GM21825 (cell line): Measurements from ENCODE around the gene AMER3.

Source experiments
- ATAC-seq: cut with Tn5 transposase; IDR thresholded peaks from one replicate; pipeline ENCODE4 v1.9.1; 2021; ENCODE audit warnings: mild to moderate bottlenecking, moderate library complexity; ENCODE audit not compliant: unreplicated experiment

Gene AMER3

DNA sequence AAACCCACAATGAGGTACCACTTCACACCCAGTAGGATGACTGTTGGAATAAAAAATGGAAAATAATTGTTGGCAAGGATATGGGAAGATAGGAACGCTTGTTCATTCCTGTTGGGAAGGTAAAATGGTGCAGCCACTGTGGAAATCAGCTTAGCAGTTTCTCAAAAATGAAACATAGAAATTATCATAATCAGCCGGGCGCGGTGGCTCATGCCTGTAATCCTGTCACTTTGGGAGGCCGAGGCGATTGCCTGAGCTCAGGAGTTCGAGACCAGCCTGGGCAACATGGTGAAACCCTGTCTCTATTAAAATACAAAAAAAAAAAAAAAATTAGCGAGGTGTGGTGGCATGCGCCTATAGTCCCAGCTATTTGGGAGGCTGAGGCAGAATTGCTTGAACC is 23.4 kb downstream of the AMER3 start:
- ATAC-seq, result no peak

DNA sequence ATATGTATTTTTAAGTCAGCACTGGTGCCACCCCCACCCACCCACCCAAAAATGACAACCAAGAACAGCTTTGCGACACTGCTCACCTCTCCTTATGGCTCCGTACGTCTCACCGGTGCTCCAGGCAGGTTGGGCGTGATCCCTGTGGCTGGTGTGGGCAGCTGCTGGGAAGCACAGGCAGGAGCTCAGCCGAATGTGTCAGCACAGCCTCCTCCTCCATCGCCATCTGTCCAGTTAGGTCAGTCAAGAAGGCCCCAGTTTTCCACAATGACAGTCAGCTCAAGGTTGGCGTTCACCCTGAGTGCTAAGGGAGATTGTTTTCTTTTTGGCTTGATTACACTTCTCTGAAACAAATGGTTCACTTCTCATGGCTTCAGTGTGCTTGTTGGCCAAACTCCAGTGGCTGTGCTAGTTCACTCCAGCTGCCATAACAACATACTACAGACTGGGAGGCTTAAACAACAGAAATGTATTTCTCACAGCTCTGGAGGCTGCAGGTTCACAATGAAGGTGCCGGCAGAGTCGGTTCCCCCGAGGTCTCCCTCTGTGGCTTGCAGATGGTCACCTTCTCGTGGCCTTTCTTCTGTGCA is 30.2 kb downstream of the AMER3 start:
- no peak for ATAC-seq

DNA sequence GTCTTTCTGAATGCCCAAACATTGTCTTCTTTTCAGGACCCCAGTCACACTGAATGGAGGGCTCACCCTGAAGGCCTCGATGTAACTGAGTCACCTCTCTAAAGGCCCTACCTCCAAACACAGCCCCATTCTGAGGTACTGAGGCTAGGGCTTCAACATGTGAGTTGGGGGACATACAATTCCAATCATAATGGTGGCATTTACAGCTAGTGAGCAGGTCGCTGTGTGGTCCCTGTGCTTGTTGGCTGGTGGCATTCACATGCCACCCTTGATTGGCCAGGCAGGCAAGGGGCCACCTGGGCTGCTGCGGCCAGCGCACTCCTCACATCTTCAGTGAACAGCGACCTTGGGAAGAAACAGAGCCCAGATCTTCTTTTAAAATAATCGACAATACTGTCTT is 30.7 kb downstream of the AMER3 start:
- no peak for ATAC-seq

DNA sequence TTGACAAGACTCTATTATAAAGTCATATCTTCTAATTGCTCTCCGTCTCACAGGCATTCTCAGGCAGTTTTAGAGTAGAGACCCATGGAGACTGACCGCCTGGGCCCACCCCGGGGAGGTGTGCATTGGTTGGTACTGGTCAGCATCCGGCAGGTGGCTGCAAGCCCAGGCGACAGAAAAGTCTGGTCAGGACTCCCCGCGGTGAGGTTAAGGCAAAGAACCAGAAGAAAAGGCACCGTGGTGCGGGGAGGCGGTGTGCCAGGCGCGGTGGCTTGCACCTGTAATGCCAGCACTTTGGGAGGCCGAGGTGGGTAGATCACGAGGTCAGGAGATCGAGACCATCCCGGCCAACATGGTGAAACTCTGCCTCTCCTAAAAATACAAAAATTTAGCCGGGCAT is 32.5 kb downstream of the AMER3 start:
- no peak for ATAC-seq

DNA sequence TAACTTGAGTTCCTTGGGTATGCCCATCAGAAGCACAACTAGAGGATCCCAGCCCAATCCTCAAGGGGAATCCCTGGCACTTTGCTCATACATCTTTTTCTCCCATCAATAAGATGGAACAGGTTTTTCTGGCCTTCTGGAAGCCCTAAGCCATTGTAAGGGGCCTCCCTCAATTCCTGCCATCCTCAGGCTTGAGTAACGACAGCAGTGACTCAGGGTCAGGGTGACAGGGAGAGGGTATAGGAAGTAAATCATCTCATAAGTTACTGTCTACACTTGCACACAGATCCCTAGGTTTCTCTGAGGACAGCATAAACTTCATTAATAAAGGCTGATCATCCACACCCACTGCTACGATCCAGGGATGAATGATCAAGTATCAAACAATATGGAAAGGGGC is 35.0 kb downstream of the AMER3 start:
- no peak for ATAC-seq

DNA sequence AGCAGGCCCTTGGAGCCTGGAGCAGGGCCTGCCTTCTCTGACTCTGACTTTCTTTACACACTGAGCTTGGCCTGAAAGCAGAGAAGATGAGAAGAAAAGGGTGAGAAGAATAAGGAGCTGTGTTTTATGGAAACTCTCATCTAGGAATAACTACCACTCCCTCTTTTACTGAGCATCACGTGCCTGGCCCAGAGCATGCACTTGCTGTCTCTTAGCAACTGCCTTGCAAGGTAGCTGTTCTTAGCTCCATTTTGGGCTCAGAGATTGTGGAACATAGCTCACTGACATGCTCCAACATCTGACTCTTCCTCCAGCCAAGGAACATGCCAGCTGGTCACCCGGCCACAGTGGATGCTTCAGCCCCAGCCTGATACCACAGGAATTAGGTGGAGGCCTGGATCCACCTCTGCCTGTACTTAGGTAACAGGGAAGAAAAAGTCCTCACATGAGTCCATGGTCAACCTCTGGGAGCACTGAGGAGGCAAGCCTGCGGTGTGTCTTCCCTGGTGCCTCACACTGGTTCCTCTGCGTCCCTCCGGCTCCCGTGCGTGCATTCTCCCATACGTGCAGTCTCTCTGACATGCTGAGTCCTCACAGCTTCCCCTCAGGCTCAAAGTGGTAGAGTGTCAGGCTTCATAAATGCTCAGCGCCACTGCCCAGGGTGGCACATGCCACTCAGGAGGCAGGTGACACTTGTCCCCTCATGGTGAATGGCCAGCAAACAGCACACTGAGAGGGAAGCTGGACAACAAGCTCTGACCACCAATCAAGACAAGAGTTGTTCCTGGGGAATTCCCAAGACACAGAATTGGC is 35.7 kb downstream of the AMER3 start:
- ATAC-seq, result no peak

DNA sequence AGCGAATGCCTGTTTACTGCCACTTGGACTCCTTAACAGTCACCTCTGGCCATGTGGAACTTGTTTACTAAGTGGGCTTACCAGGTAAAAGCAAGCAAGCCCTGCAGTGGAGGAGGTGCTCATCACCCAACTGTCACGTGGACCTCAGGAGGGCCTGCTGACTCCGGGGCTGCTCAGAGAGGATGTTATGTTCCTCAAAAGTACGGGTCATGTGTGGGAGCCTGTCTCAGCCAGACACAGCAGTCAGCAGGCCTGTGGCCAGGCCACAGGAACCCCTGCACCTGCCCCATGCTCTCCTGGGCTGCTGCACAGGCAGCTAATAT is 36.2 kb downstream of the AMER3 start:
- no peak for ATAC-seq

DNA sequence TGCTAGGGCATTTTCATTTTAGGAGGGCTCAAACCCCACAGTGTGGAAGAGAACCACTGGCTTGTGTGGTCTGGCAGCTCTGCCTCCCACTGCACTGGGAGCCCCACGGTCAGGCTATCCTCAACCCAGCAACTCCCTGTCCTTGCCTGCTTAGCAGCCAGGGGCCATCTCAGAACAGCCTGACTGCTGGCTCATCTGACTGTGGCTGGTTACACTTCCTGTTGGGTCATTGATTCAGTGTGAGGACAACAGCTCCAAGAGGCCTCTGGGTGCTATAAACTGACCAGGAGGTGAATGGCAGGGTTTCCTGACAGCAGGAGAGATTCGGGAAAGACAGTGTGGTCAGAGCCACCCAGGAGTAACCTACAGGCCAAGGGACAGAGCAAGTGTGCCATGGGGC is 40.1 kb downstream of the AMER3 start:
- no peak for ATAC-seq

DNA sequence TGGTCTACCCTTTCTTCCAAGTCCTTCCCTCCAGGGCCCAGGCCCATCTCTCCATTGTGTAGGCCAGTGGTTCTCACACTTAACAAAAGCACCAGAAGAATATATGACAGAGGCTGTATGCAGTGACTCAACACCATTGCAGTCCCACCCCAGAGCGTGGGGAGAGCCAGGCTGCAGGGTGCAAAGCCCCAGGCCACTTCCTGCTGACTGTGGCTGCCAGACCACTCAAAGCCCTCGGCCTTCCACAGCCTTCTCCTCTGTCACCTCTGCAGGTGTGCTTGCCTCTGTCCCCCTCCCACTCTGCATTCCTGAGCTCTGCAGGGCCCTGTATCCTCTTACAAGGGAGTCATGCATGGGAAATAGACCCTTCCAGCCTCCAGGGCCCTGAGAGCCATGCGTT is 41.0 kb downstream of the AMER3 start:
- ATAC-seq, result no peak

DNA sequence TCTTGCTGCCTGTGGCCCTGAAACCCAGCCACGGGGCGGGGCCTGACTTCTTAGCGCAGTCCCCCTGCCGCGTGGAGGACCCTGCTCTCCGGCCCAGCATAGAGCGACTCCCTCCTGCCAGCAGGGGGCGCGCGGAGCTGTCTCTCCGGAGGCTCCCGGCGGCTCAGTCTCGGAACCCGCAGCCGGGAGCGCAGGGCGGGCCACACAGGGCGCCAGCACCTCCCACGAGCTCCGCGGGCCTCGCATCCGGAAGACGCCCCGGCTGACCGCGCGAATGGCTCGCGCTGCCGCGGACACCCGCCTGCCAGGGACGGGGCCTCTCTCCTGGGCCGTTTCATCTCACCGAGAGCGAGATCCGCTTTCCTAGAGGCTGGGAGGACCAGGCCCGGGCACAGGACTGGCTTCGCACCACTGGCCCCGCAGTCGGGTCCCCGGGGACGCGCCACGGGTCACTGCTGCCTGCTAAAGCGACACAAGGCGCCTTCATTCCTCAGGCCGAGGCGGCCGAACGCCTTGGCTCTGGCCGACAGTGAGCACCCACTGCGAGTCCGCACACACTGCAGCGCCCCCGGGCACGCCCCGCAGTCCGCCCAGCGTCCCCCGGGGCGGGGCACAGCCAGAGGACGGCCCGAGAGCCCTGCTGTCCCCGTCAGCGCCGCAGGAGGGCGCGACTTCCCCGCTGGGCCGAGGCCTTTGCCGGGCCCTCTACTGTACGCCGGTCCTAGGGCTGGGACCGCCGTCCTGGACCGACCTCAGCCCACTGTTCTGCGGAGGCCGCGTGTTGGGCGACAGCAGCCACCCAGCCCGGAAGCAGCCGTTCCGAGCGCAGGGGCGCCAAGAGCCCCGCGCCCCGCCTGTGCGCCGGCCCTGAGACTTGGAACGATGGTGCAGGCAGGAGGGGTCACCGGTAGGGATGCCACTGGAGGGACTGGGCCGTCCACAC is 42.4 kb downstream of the AMER3 start:
- peak; percentile 94 for ATAC-seq

DNA sequence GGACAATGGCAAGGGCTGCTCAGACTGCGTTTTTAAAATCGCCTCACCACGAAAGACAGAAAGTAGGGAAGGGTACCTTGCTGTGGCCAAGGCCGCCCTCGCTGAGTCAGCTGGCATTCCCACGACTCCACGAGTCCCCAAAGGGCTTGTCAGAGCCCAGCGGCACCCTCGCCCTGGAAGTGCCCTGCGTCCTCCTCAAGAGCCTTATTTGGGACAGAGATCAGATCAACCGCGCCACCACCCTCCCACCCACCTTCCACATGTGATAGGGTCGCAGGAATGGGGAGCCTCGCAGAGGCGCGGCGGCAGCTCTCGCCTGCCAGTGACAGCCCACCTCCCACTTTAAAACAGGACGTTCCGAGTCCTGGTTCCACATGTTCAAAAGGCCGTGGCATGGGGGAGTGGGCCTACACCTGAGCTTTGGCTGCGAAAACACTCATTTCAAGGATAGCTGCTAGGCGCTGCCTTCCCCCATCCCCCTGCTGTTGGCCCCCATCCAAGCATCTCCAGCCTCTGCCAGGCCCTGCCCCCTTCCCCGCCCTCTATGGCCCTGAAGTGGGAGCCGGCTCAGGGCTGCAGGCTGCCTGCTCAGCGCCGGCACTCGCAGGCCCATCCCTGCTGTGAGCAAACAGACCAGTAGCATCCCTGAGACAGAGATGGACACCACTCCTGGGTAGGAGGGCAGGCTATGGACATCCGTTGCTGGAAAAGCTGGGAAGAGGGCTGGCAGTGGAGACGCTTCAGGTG is 43.3 kb downstream of the AMER3 start:
- ATAC-seq, result no peak

DNA sequence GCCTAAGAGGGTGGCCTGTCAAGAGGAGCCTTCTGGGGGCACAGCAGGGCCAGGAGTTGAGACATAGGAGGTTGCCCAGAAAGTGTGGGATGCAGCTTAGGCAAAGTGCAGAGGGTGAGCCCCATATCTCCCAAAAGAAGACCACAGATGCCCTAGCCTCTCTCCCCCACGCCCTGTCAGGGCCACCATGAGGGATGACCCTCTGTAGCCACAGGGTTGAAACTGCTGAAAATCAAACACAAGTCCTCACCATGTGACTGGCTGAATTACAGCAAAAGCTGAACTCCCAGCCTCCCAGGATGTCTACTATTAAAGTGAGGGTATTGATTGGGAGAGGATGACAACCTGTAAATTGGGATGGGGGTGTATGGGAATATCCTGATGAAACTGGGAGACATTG is 44.0 kb downstream of the AMER3 start:
- ATAC-seq, result no peak

DNA sequence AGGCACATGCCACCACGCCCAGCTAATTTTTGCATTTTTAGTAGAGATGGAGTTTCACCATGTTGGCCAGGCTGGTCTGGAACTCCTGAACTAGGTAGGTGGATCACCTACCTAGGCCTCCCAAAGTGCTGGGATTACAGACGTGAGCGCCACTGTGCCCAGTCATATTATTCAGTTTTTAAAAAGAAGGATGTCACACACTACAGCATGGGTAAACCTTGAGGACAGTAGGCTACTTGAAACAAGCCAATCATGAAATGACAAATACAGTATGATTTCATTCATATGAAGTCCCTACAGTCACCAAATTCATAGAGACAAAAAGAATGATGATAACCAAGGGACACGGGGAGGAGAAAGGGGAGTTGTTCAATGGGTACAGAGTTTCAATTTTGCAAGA is 50.3 kb downstream of the AMER3 start:
- no peak for ATAC-seq

DNA sequence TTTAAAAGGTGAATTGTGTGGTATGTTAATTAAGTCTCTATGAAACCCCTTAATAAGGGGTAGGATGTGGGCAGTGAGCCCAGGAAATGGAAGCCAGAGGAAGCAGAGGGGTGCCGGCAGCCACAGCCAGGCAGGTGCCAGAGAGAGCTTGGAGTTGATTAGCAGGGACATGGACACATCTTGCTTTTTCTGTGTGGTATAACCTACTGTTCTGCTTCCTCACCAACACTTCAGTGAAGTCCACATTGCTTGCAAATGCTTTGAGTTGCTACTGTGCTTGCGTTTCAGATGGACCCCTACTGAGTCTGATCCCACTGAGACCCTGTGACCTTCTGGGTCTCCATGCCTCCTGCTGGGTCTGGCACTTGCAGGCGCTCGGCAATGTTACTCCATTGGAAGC is 51.0 kb downstream of the AMER3 start:
- ATAC-seq, result no peak

DNA sequence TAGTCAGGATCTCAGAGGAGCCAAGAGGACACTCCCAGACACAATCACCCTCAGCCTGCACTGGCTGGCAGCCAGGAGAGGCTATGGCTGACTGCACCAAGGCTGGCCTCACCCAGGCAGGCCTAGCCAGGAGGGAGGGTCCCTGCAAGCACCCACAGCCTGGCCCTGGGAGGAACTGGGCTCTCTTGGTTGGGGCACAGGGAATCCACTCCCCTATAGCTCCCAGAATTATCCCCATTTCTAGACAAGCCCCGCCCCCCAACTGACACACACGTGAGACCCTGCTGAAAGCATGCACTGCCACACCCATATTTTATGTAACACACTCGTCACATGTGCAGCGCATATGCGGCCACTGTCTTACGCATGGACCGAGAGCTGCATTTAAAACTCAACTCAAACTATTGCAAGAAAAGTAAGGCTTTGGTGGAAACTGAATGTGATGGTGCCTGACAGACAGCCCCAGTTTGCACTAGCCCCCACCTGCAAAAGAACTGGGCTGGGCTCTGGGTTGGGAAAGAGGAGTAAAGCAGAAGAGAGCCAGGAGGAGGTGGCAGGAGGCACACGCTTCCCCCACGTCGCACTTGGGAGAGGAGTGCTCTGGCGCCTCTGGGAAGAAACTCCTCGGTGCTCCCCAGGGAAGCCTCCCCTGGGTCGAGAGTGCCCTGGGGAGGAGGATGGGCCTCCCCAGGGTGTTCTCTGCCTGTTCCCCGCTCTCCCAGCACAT is 52.5 kb downstream of the AMER3 start:
- ATAC-seq, result no peak

DNA sequence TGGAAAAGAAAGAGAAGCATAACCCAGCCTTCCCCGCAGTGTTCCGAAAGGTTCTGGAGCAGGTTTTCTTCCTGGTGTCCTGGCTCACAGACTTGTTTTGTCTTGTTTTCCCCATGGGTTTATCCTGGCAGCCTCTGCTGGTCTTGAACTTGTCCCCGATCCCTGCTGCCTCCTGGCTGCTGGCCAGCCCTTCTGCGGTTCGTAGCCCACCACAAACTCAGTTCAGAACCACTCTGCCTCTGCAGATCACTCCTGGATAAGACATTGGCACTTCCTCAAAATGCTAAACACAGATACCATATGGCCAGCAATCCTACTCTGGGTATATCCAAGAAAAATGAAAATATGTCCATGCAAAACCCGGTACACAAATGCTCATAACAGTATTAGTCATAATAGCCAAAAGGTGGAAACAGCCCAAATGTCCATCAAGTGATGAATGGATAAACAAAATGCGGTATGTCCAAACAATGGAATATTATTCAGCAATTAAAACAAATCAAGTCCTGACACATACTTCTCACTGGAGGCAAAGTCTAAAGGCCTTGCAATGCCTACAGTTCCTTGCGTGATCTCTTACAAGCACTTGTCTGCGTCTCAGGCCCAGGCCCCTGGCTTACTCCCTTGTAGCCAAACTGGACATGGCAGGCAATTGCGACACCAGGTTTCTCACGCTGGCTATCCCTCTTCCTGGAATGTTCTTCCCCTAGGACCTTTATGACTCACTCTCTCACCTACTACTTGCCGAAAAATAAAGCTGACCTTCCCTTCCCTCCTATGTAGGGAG is 53.3 kb downstream of the AMER3 start:
- ATAC-seq, result no peak

DNA sequence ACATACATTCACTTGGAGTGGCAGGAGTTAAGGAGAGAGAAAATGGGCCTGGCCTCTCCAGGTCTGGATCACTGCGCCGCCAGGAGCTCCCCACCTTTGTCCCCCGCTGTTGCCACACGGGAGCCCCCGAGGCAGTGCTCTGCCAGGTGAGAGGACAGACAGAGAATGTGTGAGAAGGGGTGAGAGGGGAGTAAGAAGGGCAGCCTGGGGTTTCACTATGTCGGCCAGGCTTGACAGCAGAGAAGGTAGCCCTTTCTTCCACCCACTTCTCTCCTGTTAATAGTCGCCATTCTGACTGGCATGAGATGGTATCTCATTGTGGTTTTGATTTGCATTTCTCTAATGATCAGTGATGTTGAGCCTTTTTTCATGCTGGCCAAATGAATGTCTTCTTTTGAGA is 55.1 kb downstream of the AMER3 start:
- no peak for ATAC-seq

DNA sequence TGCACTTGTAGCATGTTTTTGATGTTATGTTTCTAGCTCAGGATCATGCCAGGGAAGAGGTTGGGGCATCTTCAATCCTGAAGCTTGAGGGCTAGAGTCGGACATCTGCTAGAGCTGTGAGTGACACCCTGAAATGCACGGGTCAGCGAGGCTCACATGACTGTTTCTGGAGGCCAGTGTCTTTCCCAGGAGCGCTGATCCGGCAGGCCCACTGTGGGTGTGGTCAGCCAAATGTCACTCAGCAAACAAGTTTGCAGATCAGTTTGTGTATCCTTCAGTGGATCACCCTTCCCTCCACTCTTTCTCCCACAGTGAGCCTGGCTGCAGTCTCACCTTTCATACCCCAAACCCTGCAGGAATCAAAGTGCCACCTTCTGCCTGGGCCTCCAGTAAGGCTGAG is 58.4 kb downstream of the AMER3 start:
- no peak for ATAC-seq

DNA sequence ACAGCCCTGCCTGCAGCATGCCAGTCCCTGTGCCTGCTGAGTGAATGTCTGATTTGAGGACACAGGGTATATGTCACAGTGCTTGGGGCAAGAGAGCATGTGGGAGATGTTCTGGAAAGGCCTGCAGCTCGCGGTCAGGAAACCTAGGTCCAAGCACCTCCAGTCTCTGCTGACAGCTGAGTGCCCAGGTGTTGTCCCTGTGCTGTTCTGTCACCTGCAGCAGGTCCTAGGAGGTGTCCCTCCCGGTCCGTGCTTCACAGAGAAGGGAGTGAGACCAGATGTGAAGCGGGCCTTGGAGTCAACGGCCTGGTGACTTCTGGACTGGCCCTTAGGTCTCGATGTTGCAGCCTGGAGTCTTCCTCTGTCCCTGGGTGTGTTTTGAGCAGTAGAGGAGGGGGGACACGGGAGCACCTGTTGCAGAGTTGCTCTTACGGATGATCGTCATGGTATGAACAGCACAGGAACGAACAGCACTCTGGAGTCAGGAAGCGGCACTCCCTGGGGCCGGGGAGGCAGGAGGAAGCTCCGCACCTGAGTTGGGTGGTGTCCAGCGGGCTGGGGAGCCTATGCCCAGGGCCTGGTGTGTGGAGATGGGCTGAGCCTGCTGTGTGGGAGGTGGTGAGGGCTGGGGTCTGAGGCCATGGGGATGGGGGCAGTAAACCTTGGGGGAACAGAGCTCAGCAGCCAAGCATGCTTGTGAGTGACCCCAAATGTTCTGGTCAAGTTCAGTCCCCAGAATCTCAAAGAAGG is 59.8 kb downstream of the AMER3 start:
- ATAC-seq, result no peak
